ENCODE results near the gene SPTAN1. TPM values are rescaled to one million over a fixed set of nuclear protein-coding genes. Genes with fewer than 3 reads are reported as not detected.

Gene SPTAN1
- polyA plus RNA-seq, 1 experiment: 211 TPM

GRCh38 chr9:128632066-128632465 is 79.7 kb downstream of the SPTAN1 start:
- ChIA-PET POLR2A (no interaction called here), CTCF (no interaction called here)
- Histone ChIP-seq H3K27me3 (ENCODE audit: control insufficient read depth, insufficient read depth, low read length) (no peaks in the 10 kb centered on the region), H3K27ac (ENCODE audit: low read depth, low read length) (no peak overlapping the region), H3K9me3 (ENCODE audit: control insufficient read depth, insufficient read depth, low read length) (no peaks in the 10 kb centered on the region; the same call in 1 of the 2 replicates), H3K4me3 (ENCODE audit: low read depth, low read length) (no peak overlapping the region)
- DNase-seq (ENCODE audit: low read depth, low spot score): no peak
- TF ChIP-seq CTCF (IDR thresholded peaks at IDR 0.05; ENCODE audit: low read depth, low read length): no peak

GRCh38 chr9:128632486-128632885 is 80.1 kb downstream of the SPTAN1 start:
- DNase-seq (ENCODE audit: low read depth, low spot score): no peak
- Histone ChIP-seq H3K4me3 (ENCODE audit: low read depth, low read length) (no peak overlapping the region), H3K27me3 (ENCODE audit: control insufficient read depth, insufficient read depth, low read length) (no peaks in the 10 kb centered on the region), H3K27ac (ENCODE audit: low read depth, low read length) (no peak overlapping the region), H3K9me3 (ENCODE audit: control insufficient read depth, insufficient read depth, low read length) (no peaks in the 10 kb centered on the region; the same call in 1 of the 2 replicates)
- POLR2A ChIA-PET: no interaction called here
- no peak for TF ChIP-seq CTCF (IDR thresholded peaks at IDR 0.05; ENCODE audit: low read depth, low read length)
- CTCF ChIA-PET: no interaction called here

DNA sequence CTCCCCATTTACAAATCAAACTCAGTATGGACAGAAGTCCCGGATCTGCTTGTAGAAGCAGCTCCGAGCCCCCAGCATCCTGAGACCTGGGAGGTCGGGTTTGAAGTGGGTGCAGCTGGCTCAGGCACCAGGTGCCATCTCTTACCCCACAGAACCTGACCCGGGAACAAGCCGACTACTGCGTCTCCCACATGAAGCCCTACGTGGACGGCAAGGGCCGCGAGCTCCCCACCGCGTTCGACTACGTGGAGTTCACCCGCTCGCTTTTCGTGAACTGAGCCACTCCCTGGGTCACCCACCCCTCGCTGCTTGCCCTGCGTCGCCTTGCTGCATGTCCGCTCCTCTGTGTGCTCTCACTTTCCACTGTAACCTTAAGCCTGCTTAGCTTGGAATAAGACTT is 80.7 kb downstream of the SPTAN1 start:
- POLR2A ChIA-PET: no interaction called here
- no peak for TF ChIP-seq CTCF (IDR thresholded peaks at IDR 0.05; ENCODE audit: low read depth, low read length)
- Histone ChIP-seq H3K27ac (ENCODE audit: low read depth, low read length) (no peak overlapping the region), H3K9me3 (ENCODE audit: control insufficient read depth, insufficient read depth, low read length) (no peaks in the 10 kb centered on the region; the same call in 1 of the 2 replicates), H3K4me3 (ENCODE audit: low read depth, low read length) (no peak overlapping the region), H3K27me3 (ENCODE audit: control insufficient read depth, insufficient read depth, low read length) (no peaks in the 10 kb centered on the region)
- CTCF ChIA-PET: interaction anchor here (0.7 kb wide), 1 partner anchor 56 kb away, joined by 4 read pairs; no protein-coding TSS in a partner anchor
- no peak for DNase-seq (ENCODE audit: low read depth, low spot score)

DNA sequence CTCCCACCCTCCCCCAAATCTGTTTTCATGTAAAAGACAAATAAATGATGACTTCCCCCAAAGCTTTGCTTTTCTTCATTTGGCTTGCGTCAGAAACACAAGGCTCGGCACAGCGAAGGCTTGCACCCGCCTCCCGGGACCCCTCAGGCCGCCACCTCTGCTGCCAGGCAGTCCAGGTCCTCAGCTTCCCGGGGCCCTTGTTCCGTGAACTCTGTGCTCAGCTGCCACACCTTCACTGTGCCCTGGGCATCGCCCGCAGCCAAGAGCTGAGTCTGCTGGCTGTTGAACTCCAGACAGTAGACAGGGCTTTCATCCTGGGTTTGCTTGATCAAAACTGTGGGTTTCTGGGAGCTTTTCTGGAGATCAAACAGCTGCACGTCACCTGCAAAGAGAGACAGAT is 81.2 kb downstream of the SPTAN1 start:
- H3K4me3 ChIP-seq (ENCODE audit: low read depth, low read length): no peak overlapping the region
- TF ChIP-seq CTCF (IDR thresholded peaks at IDR 0.05; ENCODE audit: low read depth, low read length): no peak
- CTCF ChIA-PET: interaction anchor here (0.7 kb wide), 1 partner anchor 56 kb away, joined by 4 read pairs; no protein-coding TSS in a partner anchor
- H3K9me3 ChIP-seq (ENCODE audit: control insufficient read depth, insufficient read depth, low read length): no peaks in the 10 kb centered on the region; the same call in 1 of the 2 replicates
- POLR2A ChIA-PET: no interaction called here
- H3K27ac ChIP-seq (ENCODE audit: low read depth, low read length): peak overlapping the region; percentile 31
- no peak for DNase-seq (ENCODE audit: low read depth, low spot score)
- no peaks in the 10 kb centered on the region for H3K27me3 ChIP-seq (ENCODE audit: control insufficient read depth, insufficient read depth, low read length)

- no peak overlapping the region for H3K4me3 ChIP-seq (ENCODE audit: low read depth, low read length)
- POLR2A ChIA-PET: no interaction called here
- no peaks in the 10 kb centered on the region for H3K27me3 ChIP-seq (ENCODE audit: control insufficient read depth, insufficient read depth, low read length)
- CTCF ChIA-PET: interaction anchor here (0.6 to 1.1 kb wide), 2 partner anchors 17 to 99 kb away, joined by 3 read pairs; no protein-coding TSS in a partner anchor
- DNase-seq (ENCODE audit: low read depth, low spot score): no peak
- no peak for TF ChIP-seq CTCF (IDR thresholded peaks at IDR 0.05; ENCODE audit: low read depth, low read length)
- peak overlapping the region; percentile 31 for H3K27ac ChIP-seq (ENCODE audit: low read depth, low read length)
- no peaks in the 10 kb centered on the region; the same call in 1 of the 2 replicates for H3K9me3 ChIP-seq (ENCODE audit: control insufficient read depth, insufficient read depth, low read length)
Observed at GRCh38 chr9:128634111-128634510, 81.7 kb downstream of the SPTAN1 start.
